Prostate gland (tissue), 2 donors: ENCODE data around the gene RASSF10. TPM values are rescaled to one million over a fixed set of nuclear protein-coding genes. Genes with fewer than 3 reads are reported as not detected.

Experiments used
- DNase-seq: peaks from one replicate; pipeline ENCODE4 v3.0.0-alpha.2; 2019; ENCODE audit warnings: low spot score
- H3K27ac ChIP-seq, 2 donors: fragments of 200-600 bp; sonication (generic); 2 replicates each; pipeline ENCODE4 v1.5.1; 2017 to 2019
- H3K27me3 ChIP-seq: fragments of 200-600 bp; sonication (generic); replicated peaks from 2 replicates; pipeline ENCODE4 v1.5.1; 2019; ENCODE audit not compliant: insufficient read depth
- H3K36me3 ChIP-seq, 2 donors: fragments of 200-600 bp; sonication (generic); 1 replicate in 1 of 2; 2 replicates in 1 of 2; pipeline versions ENCODE4 v1.5.1 to v1.8.1; 2017 to 2019
- H3K4me1 ChIP-seq: fragments of 200-600 bp; sonication (generic); replicated peaks from 2 replicates; pipeline ENCODE4 v1.5.1; 2019
- H3K4me3 ChIP-seq, 2 donors: fragments of 200-600 bp; sonication (generic); 2 replicates each; pipeline ENCODE4 v1.5.1; 2017 to 2019
- H3K9me3 ChIP-seq: fragments of 200-600 bp; sonication (generic); 2 replicates; pipeline ENCODE4 v1.5.1; 2017
- CTCF ChIP-seq, 4 experiments: fragments of 200-600 bp in 2 of 4; fragments of 450-650 bp in 2 of 4; sonication (generic) in 2 of 4; IDR thresholded peaks; 1 replicate in 3 of 4; 2 replicates in 1 of 4; pipeline ENCODE4 v1.5.1; 2016 to 2019; ENCODE audit warnings: antibody characterized with exemption in 4 of 4, mild to moderate bottlenecking in 2 of 4, moderate library complexity in 2 of 4
- POLR2A ChIP-seq: fragments of 450-650 bp; IDR thresholded peaks from one replicate; pipeline ENCODE4 v1.6.1; 2016; ENCODE audit warnings: antibody characterized with exemption, mild to moderate bottlenecking
- POLR2AphosphoS5 ChIP-seq: sonication (generic); formaldehyde crosslinking; IDR thresholded peaks from one replicate; pipeline ENCODE4 v1.6.1; 2017; ENCODE audit warnings: antibody characterized with exemption
- whole genome bisulfite sequencing: methylation state at CpG from one replicate; pipeline ENCODE4 v1.1.5; 2018; 5-methylcytosine and 5-hydroxymethylcytosine counted together
- intact Hi-C: fragments of 100-400 bp; cut with DNase I; formaldehyde crosslinking; loops from one replicate; pipeline ENCODE4 v1.14.2; 2022
- total RNA-seq, 2 donors: library from RNA; depleted of rRNA; stranded (reverse); fragments of >200 nt; gene quantifications; one replicate each; pipeline ENCODE4 v1.1.0, GENCODE V29; 2016

Gene RASSF10
- total RNA-seq, 2 donors from 2014 or later: 2.7 to 3.3 TPM

DNA sequence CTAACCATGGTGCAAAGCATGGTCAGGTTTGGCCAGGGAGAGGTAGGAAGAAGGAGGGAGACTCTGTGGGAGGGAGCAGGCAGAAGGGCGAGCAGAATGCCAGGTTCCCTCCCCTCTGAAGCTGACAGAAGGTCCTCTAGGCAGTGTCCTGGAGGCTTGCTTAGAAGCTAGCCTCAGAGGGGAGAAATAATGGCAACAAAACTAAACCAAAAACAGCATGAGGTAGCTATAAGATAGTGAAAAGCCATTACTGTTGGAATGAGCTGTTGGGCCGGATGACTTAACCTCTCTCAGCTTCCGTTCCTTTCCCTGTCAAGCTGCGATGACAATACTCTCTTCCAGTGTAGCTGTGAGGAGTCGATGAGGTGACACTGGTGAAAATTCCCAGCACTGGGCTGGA, 36.6 kb downstream of the RASSF10 start:
- no peak for TF ChIP-seq CTCF (IDR thresholded peaks at IDR 0.05)
- TF ChIP-seq POLR2A: no peak
- no peak for TF ChIP-seq POLR2AphosphoS5
- Histone ChIP-seq H3K4me1 (no peaks in the 10 kb centered on the region), H3K4me3 (no peak overlapping the region), H3K27ac (no peak overlapping the region), H3K9me3 (no peaks in the 10 kb centered on the region), H3K36me3 (no peaks in the 10 kb centered on the region), H3K27me3 (no peaks in the 10 kb centered on the region)
- DNase-seq: no peak
- WGBS: 68% methylated on average over 5 of the region's 5 CpGs
- intact Hi-C loops: no loop called here

DNA sequence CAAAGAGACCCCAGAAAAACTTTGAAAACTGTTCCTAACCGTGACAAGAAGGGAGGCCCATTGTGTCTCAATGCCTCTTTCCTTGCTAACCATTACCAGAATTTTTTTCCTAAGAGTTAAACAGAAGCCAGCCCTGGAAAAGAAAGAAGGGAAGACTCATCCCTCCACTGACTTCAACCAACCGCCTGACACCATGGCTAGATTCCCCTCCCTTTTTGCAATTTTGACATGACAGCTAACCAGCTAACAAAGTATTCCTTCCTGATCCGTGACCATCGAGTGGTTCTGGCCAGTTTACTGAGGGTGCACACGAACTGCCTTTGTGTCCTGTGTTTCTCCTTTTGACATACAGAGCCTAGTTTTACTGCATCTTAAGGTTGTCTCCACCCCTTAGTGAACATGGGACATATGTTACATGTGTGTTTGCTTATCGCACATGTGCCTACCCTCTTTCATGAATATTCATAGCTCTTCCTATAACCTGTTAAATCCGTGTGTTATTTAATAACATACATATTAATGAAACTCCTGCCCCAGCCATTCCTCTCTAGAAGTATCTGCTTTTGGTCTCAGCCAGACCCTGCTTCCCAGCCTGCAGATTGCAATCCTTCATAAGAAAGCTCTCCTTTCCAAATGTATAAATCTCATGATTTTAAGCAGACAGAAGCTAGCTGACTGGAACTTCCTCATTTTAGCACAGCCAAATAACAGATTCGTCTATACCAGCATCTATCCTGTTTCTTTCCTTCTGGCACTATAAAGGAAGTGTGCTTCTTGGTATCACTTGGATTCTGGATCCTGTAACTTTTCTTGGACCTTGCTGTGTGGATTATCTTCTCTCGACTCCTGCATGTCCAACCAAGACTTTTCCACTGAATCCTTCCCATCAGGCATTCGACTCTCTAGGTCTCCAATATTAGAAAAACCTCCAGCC, 37.8 kb downstream of the RASSF10 start:
- 84% methylated on average over 10 of the region's 10 CpGs for WGBS
- no peak for DNase-seq

GRCh38 chr11:13047884-13048283, 38.8 kb downstream of the RASSF10 start:
- TF ChIP-seq POLR2AphosphoS5: no peak
- no peak for TF ChIP-seq CTCF (IDR thresholded peaks at IDR 0.05)
- TF ChIP-seq POLR2A: no peak
- no peak overlapping the region for H3K4me3 ChIP-seq
- intact Hi-C loops: no loop called here
- no peaks in the 10 kb centered on the region for H3K4me1 ChIP-seq
- no peaks in the 10 kb centered on the region for H3K27me3 ChIP-seq
- no peak for DNase-seq
- no peaks in the 10 kb centered on the region for H3K36me3 ChIP-seq
- H3K27ac ChIP-seq: no peak overlapping the region
- 71% methylated on average over 4 of the region's 4 CpGs for WGBS
- H3K9me3 ChIP-seq: no peaks in the 10 kb centered on the region

More for the DNA sequence above, 37.8 kb downstream of the RASSF10 start:
- H3K36me3 ChIP-seq: no peaks in the 10 kb centered on the region
- no peaks in the 10 kb centered on the region for H3K9me3 ChIP-seq
- TF ChIP-seq CTCF (IDR thresholded peaks at IDR 0.05) (no peak), POLR2A (no peak), POLR2AphosphoS5 (no peak)
- H3K27ac ChIP-seq: no peak overlapping the region
- intact Hi-C loops: no loop called here
- H3K27me3 ChIP-seq: no peaks in the 10 kb centered on the region
- no peaks in the 10 kb centered on the region for H3K4me1 ChIP-seq
- no peak overlapping the region for H3K4me3 ChIP-seq

DNA sequence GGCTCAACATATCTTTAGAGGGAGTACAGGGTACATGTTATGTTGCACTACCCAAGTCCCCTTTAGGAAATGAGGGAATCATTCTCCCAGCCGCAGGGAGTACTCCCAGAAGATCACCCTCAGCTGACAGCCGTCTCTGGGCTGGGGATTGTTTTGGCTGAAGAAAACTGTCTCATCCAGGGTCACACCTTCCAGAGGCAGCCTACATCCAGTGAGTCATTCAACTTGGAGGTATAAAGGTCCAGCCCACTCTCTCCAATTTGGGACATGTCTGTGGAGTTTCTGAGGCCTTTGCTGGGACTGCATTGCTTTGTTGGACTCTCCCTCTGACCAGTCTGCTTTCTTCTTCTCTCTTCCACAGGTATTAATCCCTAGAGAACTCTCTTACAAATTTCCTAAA, 42.1 kb downstream of the RASSF10 start:
- no peak for TF ChIP-seq POLR2A
- TF ChIP-seq CTCF (IDR thresholded peaks at IDR 0.05): no peak
- TF ChIP-seq POLR2AphosphoS5: no peak
- no peak overlapping the region for H3K27ac ChIP-seq
- DNase-seq: no peak
- intact Hi-C loops: no loop called here
- no peak overlapping the region for H3K4me3 ChIP-seq
- H3K27me3 ChIP-seq: no peaks in the 10 kb centered on the region
- H3K4me1 ChIP-seq: no peaks in the 10 kb centered on the region
- no peaks in the 10 kb centered on the region for H3K36me3 ChIP-seq
- no peaks in the 10 kb centered on the region for H3K9me3 ChIP-seq
- 84% methylated on average over 2 of the region's 2 CpGs for WGBS

DNA sequence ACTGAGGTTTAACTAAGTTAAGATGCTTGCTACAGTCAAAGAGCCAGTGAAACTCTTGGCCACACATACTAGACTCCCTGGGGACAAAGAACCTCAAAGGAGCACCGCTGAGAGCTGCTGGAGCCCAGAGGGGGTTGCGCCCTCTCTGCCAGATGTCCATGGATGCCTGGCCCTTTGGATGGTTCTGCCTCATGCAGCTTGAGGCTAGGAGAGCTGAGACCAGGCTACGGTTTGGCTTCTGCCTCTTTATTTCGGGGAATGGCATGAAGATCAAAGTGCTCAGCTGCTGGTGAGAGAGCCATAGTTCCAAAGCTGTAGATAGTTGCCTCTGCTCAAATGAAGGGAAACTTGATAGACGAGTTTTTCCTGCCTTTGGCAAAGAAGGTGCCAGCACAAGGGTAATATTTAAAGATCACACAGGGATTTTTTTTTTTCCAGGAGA, 43.0 kb downstream of the RASSF10 start:
- Histone ChIP-seq H3K9me3 (no peaks in the 10 kb centered on the region), H3K27ac (peak overlapping the region; percentile 27 to 41), H3K4me3 (no peak overlapping the region), H3K27me3 (no peaks in the 10 kb centered on the region), H3K36me3 (no peaks in the 10 kb centered on the region), H3K4me1 (no peaks in the 10 kb centered on the region)
- DNase-seq: peak; percentile 75
- TF ChIP-seq CTCF (IDR thresholded peaks at IDR 0.05): no peak
- peak; percentile 87 for TF ChIP-seq POLR2AphosphoS5
- no peak for TF ChIP-seq POLR2A
- intact Hi-C loops: no loop called here
- WGBS: 42% methylated on average over 5 of the region's 5 CpGs
